ENCODE results near the gene NOP10.

Gene NOP10

DNA sequence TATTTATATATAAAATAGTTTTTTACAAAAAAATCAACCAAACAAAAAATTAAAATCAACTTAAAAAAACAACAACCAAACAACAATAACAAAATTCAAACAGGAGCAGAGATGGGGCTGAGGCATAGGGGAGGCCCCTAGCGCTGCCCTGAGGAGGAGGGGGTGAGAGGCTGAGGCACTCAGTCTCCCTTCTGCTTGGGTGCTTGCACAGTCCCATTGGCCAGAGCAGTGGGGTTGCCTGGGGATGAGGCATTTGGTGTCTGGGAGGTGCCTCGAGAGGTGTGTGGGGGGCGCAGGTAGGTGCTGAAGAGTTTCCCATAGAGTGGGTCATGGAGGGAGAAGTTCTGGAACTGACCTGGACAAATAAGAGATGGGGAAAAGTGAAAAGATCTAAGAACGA lies 16.0 kb upstream of the NOP10 start:
- H2BK120ac ChIP-seq (ENCODE audit: low read depth, low read length) = no peak overlapping the region
- no peak overlapping the region for H2BK5ac ChIP-seq (ENCODE audit: low read depth, low read length, poor library complexity, severe bottlenecking)
- H4K91ac ChIP-seq (ENCODE audit: low read length) = no peak overlapping the region
- DNase-seq = no peak
- peaks cover 68 to 85% of the 10 kb centered on the region in 2 experiments for H3K36me3 ChIP-seq (ENCODE audit: control insufficient read depth in 1 of 2, insufficient read depth in 2 of 2, low read depth in 1 of 2, low read length in 2 of 2)
- H3K4ac ChIP-seq (ENCODE audit: low read depth in 1 of 2, low read length in 2 of 2) = no peak overlapping the region
- no peak overlapping the region for H3K9ac ChIP-seq (ENCODE audit: low read length)
- no peak overlapping the region for H3K4me2 ChIP-seq (ENCODE audit: low read length, poor library complexity, severe bottlenecking)
- no peak overlapping the region for H3K23ac ChIP-seq (ENCODE audit: low read length in 2 of 2)
- no peaks in the 10 kb centered on the region for H3K9me3 ChIP-seq (ENCODE audit: control insufficient read depth, low read length)
- H4K8ac ChIP-seq (ENCODE audit: low read length) = no peak overlapping the region
- H3K4me1 ChIP-seq (ENCODE audit: control insufficient read depth, insufficient read depth, low read depth, low read length) = no peaks in the 10 kb centered on the region
- no peak overlapping the region for H3K18ac ChIP-seq (ENCODE audit: low read depth in 1 of 2, low read length in 2 of 2)
- no peak overlapping the region for H3K4me3 ChIP-seq (ENCODE audit: insufficient read depth in 1 of 2, low read depth in 1 of 2, low read length in 2 of 2)
- no peak overlapping the region for H2BK12ac ChIP-seq (ENCODE audit: low read length in 2 of 2)
- H3K14ac ChIP-seq (ENCODE audit: low read length in 2 of 2) = no peak overlapping the region
- H3K27ac ChIP-seq (ENCODE audit: low read length, poor library complexity, severe bottlenecking) = no peak overlapping the region
- no peak overlapping the region for H2AFZ ChIP-seq (ENCODE audit: low read depth, low read length)
- H2AK5ac ChIP-seq (ENCODE audit: low read length, severe bottlenecking) = no peak overlapping the region
- H3K27me3 ChIP-seq (ENCODE audit: control insufficient read depth in 1 of 2, insufficient read depth in 1 of 2, low read length in 2 of 2) = no peaks in the 10 kb centered on the region
- H3K79me1 ChIP-seq (replicated peaks; ENCODE audit: low read length, poor library complexity, severe bottlenecking) = peaks cover 11% of the 10 kb centered on the region
- no peak overlapping the region for H2BK15ac ChIP-seq (ENCODE audit: low read depth, poor library complexity, severe bottlenecking)
- WGBS = over 99% methylated on average over 4 of the region's 4 CpGs

DNA sequence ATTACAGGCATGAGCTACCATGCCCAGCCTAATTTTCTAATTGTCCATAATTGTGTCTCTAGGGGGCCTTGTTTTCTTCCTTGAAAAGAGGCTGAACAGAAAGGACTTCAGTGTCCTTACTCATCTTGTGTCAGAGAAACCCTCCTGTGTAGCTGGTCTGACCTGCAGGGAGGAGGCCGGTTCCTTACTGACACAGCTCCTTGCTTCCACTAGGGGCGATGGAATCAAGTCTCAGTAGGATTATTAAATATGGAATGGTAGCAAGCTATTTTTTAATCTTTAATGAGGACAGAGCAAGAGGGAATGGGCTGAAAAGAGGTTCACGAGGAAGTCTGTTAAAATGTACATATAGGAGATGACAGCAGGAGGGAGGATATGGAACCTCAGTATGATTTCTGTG lies 15.4 kb upstream of the NOP10 start:
- no peak overlapping the region for H3K4me2 ChIP-seq (ENCODE audit: low read length, poor library complexity, severe bottlenecking)
- no peak overlapping the region for H3K4me3 ChIP-seq (ENCODE audit: insufficient read depth in 1 of 2, low read depth in 1 of 2, low read length in 2 of 2)
- no peak overlapping the region for H2BK15ac ChIP-seq (ENCODE audit: low read depth, poor library complexity, severe bottlenecking)
- WGBS = 92% methylated on average over 3 of the region's 3 CpGs
- peaks cover 66 to 84% of the 10 kb centered on the region in 2 experiments for H3K36me3 ChIP-seq (ENCODE audit: control insufficient read depth in 1 of 2, insufficient read depth in 2 of 2, low read depth in 1 of 2, low read length in 2 of 2)
- H2AK5ac ChIP-seq (ENCODE audit: low read length, severe bottlenecking) = no peak overlapping the region
- H3K23ac ChIP-seq (ENCODE audit: low read length in 2 of 2) = no peak overlapping the region
- no peak overlapping the region for H3K27ac ChIP-seq (ENCODE audit: low read length, poor library complexity, severe bottlenecking)
- no peak overlapping the region for H3K4ac ChIP-seq (ENCODE audit: low read depth in 1 of 2, low read length in 2 of 2)
- H2AFZ ChIP-seq (ENCODE audit: low read depth, low read length) = no peak overlapping the region
- H2BK12ac ChIP-seq (ENCODE audit: low read length in 2 of 2) = no peak overlapping the region
- H3K4me1 ChIP-seq (ENCODE audit: control insufficient read depth, insufficient read depth, low read depth, low read length) = no peaks in the 10 kb centered on the region
- no peak overlapping the region for H2BK5ac ChIP-seq (ENCODE audit: low read depth, low read length, poor library complexity, severe bottlenecking)
- no peaks in the 10 kb centered on the region for H3K27me3 ChIP-seq (ENCODE audit: control insufficient read depth in 1 of 2, insufficient read depth in 1 of 2, low read length in 2 of 2)
- no peak overlapping the region for H2BK120ac ChIP-seq (ENCODE audit: low read depth, low read length)
- no peak overlapping the region for H3K18ac ChIP-seq (ENCODE audit: low read depth in 1 of 2, low read length in 2 of 2)
- no peak overlapping the region for H4K8ac ChIP-seq (ENCODE audit: low read length)
- DNase-seq = no peak
- H4K91ac ChIP-seq (ENCODE audit: low read length) = no peak overlapping the region
- H3K9me3 ChIP-seq (ENCODE audit: control insufficient read depth, low read length) = no peaks in the 10 kb centered on the region
- H3K14ac ChIP-seq (ENCODE audit: low read length in 2 of 2) = no peak overlapping the region
- H3K79me1 ChIP-seq (replicated peaks; ENCODE audit: low read length, poor library complexity, severe bottlenecking) = peaks cover 5% of the 10 kb centered on the region
- H3K9ac ChIP-seq (ENCODE audit: low read length) = no peak overlapping the region

DNA sequence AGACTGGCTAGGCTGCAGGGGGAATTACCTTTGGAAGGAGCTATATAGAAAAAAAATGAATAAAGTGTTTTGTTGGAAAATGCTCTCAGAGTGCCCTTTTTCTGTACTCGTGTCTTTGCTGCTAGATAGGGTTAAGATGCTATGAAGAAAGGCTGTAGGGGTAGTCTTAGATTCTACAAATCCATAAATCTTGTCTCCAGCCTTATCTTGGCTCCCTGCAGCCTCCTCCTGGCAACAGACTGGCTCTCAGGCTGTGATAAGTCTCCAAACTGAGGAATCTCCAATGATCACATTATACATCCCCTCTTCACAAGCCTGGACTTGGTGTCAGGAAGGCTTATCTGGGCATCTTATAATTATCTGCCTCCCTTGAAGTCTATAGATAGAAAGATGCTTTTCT lies 14.7 kb upstream of the NOP10 start:
- no peak overlapping the region for H4K91ac ChIP-seq (ENCODE audit: low read length)

DNA sequence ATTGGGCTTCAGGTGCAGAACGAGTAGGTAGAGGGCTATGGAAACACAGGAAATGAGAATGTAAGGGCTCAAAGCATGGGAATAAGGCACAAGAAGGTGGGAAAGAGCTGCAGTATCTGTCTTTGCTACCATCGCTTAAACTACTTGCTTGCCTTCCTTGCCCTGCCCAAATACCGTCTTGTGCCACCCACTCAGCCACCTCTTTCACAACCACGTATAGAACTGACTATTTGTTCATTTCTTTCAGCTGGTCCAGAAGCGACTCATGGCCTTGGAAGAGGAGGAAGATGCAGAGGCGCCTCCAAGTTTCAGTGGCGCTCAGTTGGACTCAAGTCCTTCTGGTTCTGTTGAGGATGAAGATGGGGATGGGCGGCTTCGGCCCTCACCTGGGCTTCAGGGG lies 12.3 kb upstream of the NOP10 start:
- H2BK120ac ChIP-seq (ENCODE audit: low read depth, low read length) = no peak overlapping the region
- H2AK5ac ChIP-seq (ENCODE audit: low read length, severe bottlenecking) = no peak overlapping the region
- H3K9ac ChIP-seq (ENCODE audit: low read length) = no peak overlapping the region
- no peak overlapping the region for H3K23ac ChIP-seq (ENCODE audit: low read length in 2 of 2)
- H4K8ac ChIP-seq (ENCODE audit: low read length) = no peak overlapping the region
- no peak overlapping the region for H3K4me2 ChIP-seq (ENCODE audit: low read length, poor library complexity, severe bottlenecking)
- no peaks in the 10 kb centered on the region for H3K9me3 ChIP-seq (ENCODE audit: control insufficient read depth, low read length)
- no peak overlapping the region for H3K4me3 ChIP-seq (ENCODE audit: insufficient read depth in 1 of 2, low read depth in 1 of 2, low read length in 2 of 2)
- no peaks in the 10 kb centered on the region for H3K4me1 ChIP-seq (ENCODE audit: control insufficient read depth, insufficient read depth, low read depth, low read length)
- H3K18ac ChIP-seq (ENCODE audit: low read depth in 1 of 2, low read length in 2 of 2) = no peak overlapping the region
- H3K27ac ChIP-seq (ENCODE audit: low read length, poor library complexity, severe bottlenecking) = no peak overlapping the region
- H2BK12ac ChIP-seq (ENCODE audit: low read length in 2 of 2) = no peak overlapping the region
- H3K14ac ChIP-seq (ENCODE audit: low read length in 2 of 2) = no peak overlapping the region
- no peak overlapping the region for H2AFZ ChIP-seq (ENCODE audit: low read depth, low read length)
- no peak overlapping the region for H2BK5ac ChIP-seq (ENCODE audit: low read depth, low read length, poor library complexity, severe bottlenecking)
- 98% methylated on average over 9 of the region's 9 CpGs for WGBS
- no peaks in the 10 kb centered on the region for H3K79me1 ChIP-seq (replicated peaks; ENCODE audit: low read length, poor library complexity, severe bottlenecking)
- no peak overlapping the region for H2BK15ac ChIP-seq (ENCODE audit: low read depth, poor library complexity, severe bottlenecking)
- no peaks in the 10 kb centered on the region for H3K27me3 ChIP-seq (ENCODE audit: control insufficient read depth in 1 of 2, insufficient read depth in 1 of 2, low read length in 2 of 2)
- no peak overlapping the region for H4K91ac ChIP-seq (ENCODE audit: low read length)
- no peak for DNase-seq
- H3K36me3 ChIP-seq (ENCODE audit: control insufficient read depth in 1 of 2, insufficient read depth in 2 of 2, low read depth in 1 of 2, low read length in 2 of 2) = peaks cover 47 to 59% of the 10 kb centered on the region in 2 experiments
- H3K4ac ChIP-seq (ENCODE audit: low read depth in 1 of 2, low read length in 2 of 2) = no peak overlapping the region

More for the DNA sequence above, 14.7 kb upstream of the NOP10 start:
- 56% methylated on average over 1 of the region's 1 CpG for WGBS
- peaks cover 2% of the 10 kb centered on the region for H3K79me1 ChIP-seq (replicated peaks; ENCODE audit: low read length, poor library complexity, severe bottlenecking)
- no peak overlapping the region for H3K4me3 ChIP-seq (ENCODE audit: insufficient read depth in 1 of 2, low read depth in 1 of 2, low read length in 2 of 2)
- no peak overlapping the region for H4K8ac ChIP-seq (ENCODE audit: low read length)
- H2BK5ac ChIP-seq (ENCODE audit: low read depth, low read length, poor library complexity, severe bottlenecking) = no peak overlapping the region
- H2AFZ ChIP-seq (ENCODE audit: low read depth, low read length) = no peak overlapping the region
- H3K36me3 ChIP-seq (ENCODE audit: control insufficient read depth in 1 of 2, insufficient read depth in 2 of 2, low read depth in 1 of 2, low read length in 2 of 2) = peaks cover 61 to 77% of the 10 kb centered on the region in 2 experiments
- H3K4me2 ChIP-seq (ENCODE audit: low read length, poor library complexity, severe bottlenecking) = no peak overlapping the region
- no peak overlapping the region for H2AK5ac ChIP-seq (ENCODE audit: low read length, severe bottlenecking)
- no peak for DNase-seq
- H3K18ac ChIP-seq (ENCODE audit: low read depth in 1 of 2, low read length in 2 of 2) = no peak overlapping the region
- no peak overlapping the region for H3K23ac ChIP-seq (ENCODE audit: low read length in 2 of 2)
- H3K27ac ChIP-seq (ENCODE audit: low read length, poor library complexity, severe bottlenecking) = no peak overlapping the region
- no peak overlapping the region for H2BK15ac ChIP-seq (ENCODE audit: low read depth, poor library complexity, severe bottlenecking)
- H3K14ac ChIP-seq (ENCODE audit: low read length in 2 of 2) = no peak overlapping the region
- no peaks in the 10 kb centered on the region for H3K4me1 ChIP-seq (ENCODE audit: control insufficient read depth, insufficient read depth, low read depth, low read length)
- no peak overlapping the region for H2BK120ac ChIP-seq (ENCODE audit: low read depth, low read length)
- no peak overlapping the region for H3K4ac ChIP-seq (ENCODE audit: low read depth in 1 of 2, low read length in 2 of 2)
- H2BK12ac ChIP-seq (ENCODE audit: low read length in 2 of 2) = no peak overlapping the region
- no peak overlapping the region for H3K9ac ChIP-seq (ENCODE audit: low read length)
- no peaks in the 10 kb centered on the region for H3K9me3 ChIP-seq (ENCODE audit: control insufficient read depth, low read length)
- H3K27me3 ChIP-seq (ENCODE audit: control insufficient read depth in 1 of 2, insufficient read depth in 1 of 2, low read length in 2 of 2) = no peaks in the 10 kb centered on the region
